ENCODE results near the gene ZNF133. TPM values are rescaled to one million over a fixed set of nuclear protein-coding genes. Genes with fewer than 3 reads are reported as not detected.

ZNF133 gene
- total RNA-seq, 2 donors from 2014 or later: 3.0 to 11.6 TPM

DNA sequence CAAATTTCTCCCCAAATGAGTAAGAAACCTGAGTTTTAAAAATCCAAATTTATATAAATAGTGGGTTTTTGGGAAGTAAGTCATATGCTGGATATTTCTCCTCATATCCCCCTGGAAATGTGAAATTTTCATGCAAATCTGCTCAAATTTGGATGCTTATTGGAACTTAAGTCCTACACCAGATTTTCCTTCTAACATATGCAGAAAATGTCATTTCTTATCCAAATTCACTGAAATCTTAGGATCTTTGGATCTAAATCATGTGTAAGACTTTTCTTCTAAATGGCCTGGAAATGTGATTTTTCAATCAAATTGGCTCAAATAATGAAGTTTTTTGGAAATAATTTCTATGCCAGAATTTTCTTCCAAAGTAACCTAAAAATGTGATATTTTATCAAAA, 33.0 kb downstream of the ZNF133 start:
- H3K4me3 ChIP-seq: no peak overlapping the region
- H3K36me3 ChIP-seq: peaks cover 6% of the 10 kb centered on the region
- H3K27ac ChIP-seq: no peak overlapping the region
- no peaks in the 10 kb centered on the region for H3K27me3 ChIP-seq
- no peak for TF ChIP-seq CTCF (IDR thresholded peaks at IDR 0.05)
- H3K4me1 ChIP-seq: no peaks in the 10 kb centered on the region
- no peak for DNase-seq (ENCODE audit: low spot score)
- H3K9me3 ChIP-seq: no peaks in the 10 kb centered on the region

GRCh38 chr20:18321976-18322950, 33.9 kb downstream of the ZNF133 start:
- Histone ChIP-seq H3K36me3 (no peaks in the 10 kb centered on the region), H3K27me3 (no peaks in the 10 kb centered on the region), H3K4me3 (no peak overlapping the region), H3K4me1 (no peaks in the 10 kb centered on the region), H3K27ac (no peak overlapping the region), H3K9me3 (no peaks in the 10 kb centered on the region)
- no peak for TF ChIP-seq CTCF (IDR thresholded peaks at IDR 0.05)
- no peak for DNase-seq (ENCODE audit: low spot score)

- H3K27me3 ChIP-seq: no peaks in the 10 kb centered on the region
- H3K36me3 ChIP-seq: no peaks in the 10 kb centered on the region
- no peak for TF ChIP-seq CTCF (IDR thresholded peaks at IDR 0.05)
- no peaks in the 10 kb centered on the region for H3K9me3 ChIP-seq
- H3K27ac ChIP-seq: no peak overlapping the region
- no peak overlapping the region for H3K4me3 ChIP-seq
- no peaks in the 10 kb centered on the region for H3K4me1 ChIP-seq
- DNase-seq (ENCODE audit: low spot score): no peak
These were observed 35.4 kb downstream of the ZNF133 start for GRCh38 chr20:18323705-18324104.

- H3K36me3 ChIP-seq: no peaks in the 10 kb centered on the region
- H3K27ac ChIP-seq: no peak overlapping the region
- no peaks in the 10 kb centered on the region for H3K27me3 ChIP-seq
- no peak for DNase-seq (ENCODE audit: low spot score)
- no peaks in the 10 kb centered on the region for H3K4me1 ChIP-seq
- no peak overlapping the region for H3K4me3 ChIP-seq
- H3K9me3 ChIP-seq: no peaks in the 10 kb centered on the region
- TF ChIP-seq CTCF (IDR thresholded peaks at IDR 0.05): no peak
These were observed 36.3 kb downstream of the ZNF133 start for GRCh38 chr20:18324596-18325089.

DNA sequence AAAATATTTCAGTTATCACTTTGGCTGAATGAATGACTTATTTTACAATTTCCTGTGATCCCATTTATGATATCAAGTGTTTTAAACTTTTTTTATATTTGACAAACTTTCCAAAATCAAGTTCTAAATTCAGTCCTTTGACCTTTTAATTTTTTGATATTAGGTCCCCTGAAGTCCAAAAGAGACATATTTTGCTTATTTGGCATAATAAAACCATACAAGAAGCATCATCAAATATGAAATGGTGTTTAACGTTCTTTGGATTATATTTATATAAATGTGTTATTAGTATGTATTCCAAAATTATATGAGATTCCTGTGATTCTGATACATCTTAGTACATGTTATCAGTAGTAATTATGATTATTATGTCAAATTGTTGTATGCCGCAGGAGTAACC, 38.7 kb downstream of the ZNF133 start:
- no peak for DNase-seq (ENCODE audit: low spot score)
- Histone ChIP-seq H3K4me1 (no peaks in the 10 kb centered on the region), H3K9me3 (peaks cover 0 to 17% of the 10 kb centered on the region in 2 donors), H3K27me3 (no peaks in the 10 kb centered on the region), H3K4me3 (no peak overlapping the region), H3K36me3 (no peaks in the 10 kb centered on the region), H3K27ac (no peak overlapping the region)
- TF ChIP-seq CTCF (IDR thresholded peaks at IDR 0.05): no peak

Data from right atrium auricular region (tissue), 2 donors.